MM.1S (cell line): ENCODE results near the gene RSL1D1.

Experiments
- DNase-seq: peaks from one replicate; pipeline ENCODE4 v3.0.0-alpha.2; 2015
- H2AFZ ChIP-seq: fragments of 300-600 bp; sonication (generic); 2 replicates; pipeline ENCODE4 v1.6.0; 2016; ENCODE audit warnings: antibody characterized with exemption, low read length
- H3F3A ChIP-seq: fragments of 300-600 bp; sonication (generic); 2 replicates; pipeline ENCODE4 v1.6.1; 2016; ENCODE audit warnings: mild to moderate bottlenecking, antibody characterized with exemption, low read length, moderate library complexity, mixed read lengths; ENCODE audit not compliant: insufficient read depth
- H3K27ac ChIP-seq: fragments of 300-600 bp; sonication (generic); 2 replicates; pipeline ENCODE4 v1.5.1; 2016; ENCODE audit warnings: mild to moderate bottlenecking, low read length
- H3K27me3 ChIP-seq: fragments of 300-600 bp; sonication (generic); replicated peaks from 2 replicates; pipeline ENCODE4 v1.6.0; 2016; ENCODE audit warnings: low read length; ENCODE audit not compliant: insufficient read depth
- H3K36me3 ChIP-seq: fragments of 300-600 bp; sonication (generic); replicated peaks from 2 replicates; pipeline ENCODE4 v1.6.1; 2016; ENCODE audit warnings: mild to moderate bottlenecking, low read length, mixed read lengths; ENCODE audit not compliant: insufficient read depth
- H3K4me1 ChIP-seq: fragments of 300-600 bp; sonication (generic); 2 replicates; pipeline ENCODE4 v1.6.1; 2016; ENCODE audit warnings: low read length, mixed read lengths
- H3K4me2 ChIP-seq: fragments of 300-600 bp; sonication (generic); 2 replicates; pipeline ENCODE4 v1.6.0; 2016; ENCODE audit warnings: low read depth, low read length
- H3K4me3 ChIP-seq: fragments of 300-600 bp; sonication (generic); 2 replicates; pipeline ENCODE4 v1.5.1; 2016; ENCODE audit warnings: low read length, mixed read lengths
- H3K79me2 ChIP-seq: fragments of 300-600 bp; sonication (generic); 2 replicates; pipeline ENCODE4 v1.6.1; 2016; ENCODE audit warnings: mixed run types, low read length, mixed read lengths
- H3K9ac ChIP-seq: fragments of 300-600 bp; sonication (generic); 2 replicates; pipeline ENCODE4 v1.6.1; 2016; ENCODE audit warnings: low read length, mixed read lengths
- H3K9me2 ChIP-seq: fragments of 300-600 bp; sonication (generic); replicated peaks from 2 replicates; pipeline ENCODE4 v1.6.1; 2016; ENCODE audit warnings: mild to moderate bottlenecking, low read length, mixed read lengths; ENCODE audit not compliant: insufficient read depth
- H3K9me3 ChIP-seq: fragments of 300-600 bp; sonication (generic); replicated peaks from 2 replicates; pipeline ENCODE4 v1.6.1; 2016; ENCODE audit warnings: mild to moderate bottlenecking, low read length, mixed read lengths; ENCODE audit not compliant: insufficient read depth
- H4K20me1 ChIP-seq: fragments of 300-600 bp; sonication (generic); 2 replicates; pipeline ENCODE4 v1.6.1; 2016; ENCODE audit warnings: mild to moderate bottlenecking, low read length, moderate library complexity, mixed read lengths; ENCODE audit not compliant: insufficient read depth
- EZH2 ChIP-seq: fragments of 300-600 bp; sonication (generic); optimal IDR thresholded peaks from 2 replicates; pipeline ENCODE3; 2017; ENCODE audit warnings: low read depth, mild to moderate bottlenecking, antibody characterized with exemption, low read length, mixed read lengths
- EZH2phosphoT487 ChIP-seq: fragments of 300-600 bp; sonication (generic); IDR thresholded peaks from 2 replicates; pipeline ENCODE4 v1.6.1; 2018; ENCODE audit warnings: antibody characterized with exemption, low read length
- TF ChIP-seq, protein P1 (sequence below): fragments of 300-600 bp; sonication (generic); IDR thresholded peaks from 2 replicates; pipeline ENCODE4 v1.5.1; 2016; ENCODE audit warnings: antibody characterized with exemption, low read length, mixed read lengths

The RSL1D1 gene

DNA sequence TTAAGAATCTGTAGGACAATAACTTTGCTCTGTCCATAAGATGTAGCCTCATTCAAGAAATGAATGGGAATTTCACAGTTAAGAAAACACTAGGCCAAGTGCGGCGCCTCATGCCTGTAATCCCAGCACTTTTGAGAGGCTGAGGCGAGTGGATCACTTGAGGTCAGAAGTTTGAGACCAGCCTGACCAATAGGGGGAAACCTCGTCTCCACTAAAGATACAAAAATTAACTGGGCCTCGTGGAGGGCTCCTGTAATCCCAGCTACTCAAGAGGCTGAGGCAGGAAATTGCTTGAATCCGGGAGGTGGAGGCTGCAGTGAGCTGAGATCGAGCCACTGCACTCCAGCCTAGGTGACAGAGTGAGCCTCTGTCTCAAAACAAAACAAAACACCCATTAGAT is 19.9 kb upstream of the RSL1D1 start:
- H3K79me2 ChIP-seq, result peaks cover 32% of the 10 kb centered on the region

DNA sequence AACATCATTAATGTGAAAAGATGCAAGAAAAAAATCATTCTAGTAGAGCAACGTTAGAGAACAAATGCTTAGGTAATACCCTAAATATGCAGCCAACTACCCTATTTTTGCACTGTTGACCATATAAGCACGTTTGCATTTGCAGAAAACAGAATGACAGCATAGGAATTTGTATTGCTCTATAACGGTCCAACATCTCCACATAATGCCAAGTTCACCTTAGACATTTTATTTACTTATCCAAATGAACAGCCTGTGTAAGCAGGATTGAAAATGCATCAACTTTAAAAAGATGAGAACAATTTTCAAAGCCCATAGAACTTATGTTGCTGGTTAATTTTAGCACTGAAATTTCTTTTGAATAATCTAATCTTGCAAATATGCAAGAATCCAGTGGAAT is 19.1 kb upstream of the RSL1D1 start:
- no peak for DNase-seq

More for the DNA sequence above, 19.9 kb upstream of the RSL1D1 start:
- Histone ChIP-seq H3K27me3 (no peaks in the 10 kb centered on the region), H3K9ac (no peak overlapping the region), H3K9me3 (no peaks in the 10 kb centered on the region), H3K36me3 (peaks cover 14% of the 10 kb centered on the region), H4K20me1 (no peaks in the 10 kb centered on the region), H2AFZ (no peak overlapping the region), H3F3A (peaks cover 7% of the 10 kb centered on the region), H3K4me2 (no peak overlapping the region), H3K4me1 (no peaks in the 10 kb centered on the region), H3K4me3 (no peak overlapping the region), H3K27ac (no peak overlapping the region), H3K9me2 (no peaks in the 10 kb centered on the region)
- DNase-seq, result no peak
- TF ChIP-seq, protein P1, sequence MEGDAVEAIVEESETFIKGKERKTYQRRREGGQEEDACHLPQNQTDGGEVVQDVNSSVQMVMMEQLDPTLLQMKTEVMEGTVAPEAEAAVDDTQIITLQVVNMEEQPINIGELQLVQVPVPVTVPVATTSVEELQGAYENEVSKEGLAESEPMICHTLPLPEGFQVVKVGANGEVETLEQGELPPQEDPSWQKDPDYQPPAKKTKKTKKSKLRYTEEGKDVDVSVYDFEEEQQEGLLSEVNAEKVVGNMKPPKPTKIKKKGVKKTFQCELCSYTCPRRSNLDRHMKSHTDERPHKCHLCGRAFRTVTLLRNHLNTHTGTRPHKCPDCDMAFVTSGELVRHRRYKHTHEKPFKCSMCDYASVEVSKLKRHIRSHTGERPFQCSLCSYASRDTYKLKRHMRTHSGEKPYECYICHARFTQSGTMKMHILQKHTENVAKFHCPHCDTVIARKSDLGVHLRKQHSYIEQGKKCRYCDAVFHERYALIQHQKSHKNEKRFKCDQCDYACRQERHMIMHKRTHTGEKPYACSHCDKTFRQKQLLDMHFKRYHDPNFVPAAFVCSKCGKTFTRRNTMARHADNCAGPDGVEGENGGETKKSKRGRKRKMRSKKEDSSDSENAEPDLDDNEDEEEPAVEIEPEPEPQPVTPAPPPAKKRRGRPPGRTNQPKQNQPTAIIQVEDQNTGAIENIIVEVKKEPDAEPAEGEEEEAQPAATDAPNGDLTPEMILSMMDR, result no peak
- no peak for TF ChIP-seq EZH2
- TF ChIP-seq EZH2phosphoT487, result no peak

DNA sequence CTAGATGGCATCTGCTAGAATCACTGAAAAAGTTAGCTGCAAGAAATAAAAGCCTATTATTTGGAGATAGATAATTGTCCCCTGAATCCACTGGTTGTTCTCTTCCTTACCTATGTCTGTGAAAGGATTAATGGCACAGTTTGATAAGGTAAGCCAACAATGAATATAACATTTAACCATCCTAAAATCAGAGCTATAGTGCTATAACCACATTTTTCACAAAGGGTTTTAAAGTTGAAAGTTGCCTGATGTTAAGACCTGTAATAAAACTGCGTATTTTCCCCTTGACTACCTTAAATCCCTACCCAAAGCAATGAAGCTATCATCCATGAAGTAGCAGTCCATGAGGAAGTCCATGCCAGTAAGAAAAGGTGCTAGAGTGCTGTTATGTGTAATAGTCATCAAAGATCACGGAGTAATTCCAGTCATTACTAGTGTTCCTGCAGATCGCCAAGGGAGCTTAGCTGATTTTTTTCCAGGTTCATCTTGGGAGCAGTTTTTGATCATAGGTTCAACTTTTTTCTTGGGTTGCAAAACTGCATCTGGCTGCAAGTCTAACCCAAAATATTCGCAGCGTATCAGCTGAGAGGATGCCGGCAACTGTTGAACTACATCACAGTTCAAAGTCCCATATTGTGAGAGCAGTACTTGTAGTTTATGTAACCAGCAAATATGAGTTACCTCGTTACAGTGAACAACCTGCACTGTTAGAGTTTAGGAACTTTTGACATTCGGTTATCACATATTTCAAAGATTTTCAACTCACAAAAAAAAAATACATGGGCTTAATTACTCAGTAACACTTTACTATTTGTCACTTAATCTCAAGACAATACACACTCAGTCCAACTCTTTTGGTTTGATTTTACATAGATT is 18.2 kb upstream of the RSL1D1 start:
- no peaks in the 10 kb centered on the region for H4K20me1 ChIP-seq
- no peak overlapping the region for H3K9ac ChIP-seq
- TF ChIP-seq EZH2 (no peak), EZH2phosphoT487 (no peak)
- TF ChIP-seq, protein P1, result no peak
- no peaks in the 10 kb centered on the region for H3K4me1 ChIP-seq
- peaks cover 23% of the 10 kb centered on the region for H3K79me2 ChIP-seq
- no peak for DNase-seq
- no peaks in the 10 kb centered on the region for H3K27me3 ChIP-seq
- no peaks in the 10 kb centered on the region for H3K9me3 ChIP-seq
- no peak overlapping the region for H3K4me3 ChIP-seq
- peaks cover 10% of the 10 kb centered on the region for H3F3A ChIP-seq
- H2AFZ ChIP-seq, result no peak overlapping the region
- H3K27ac ChIP-seq, result no peak overlapping the region
- no peak overlapping the region for H3K4me2 ChIP-seq
- peaks cover 11% of the 10 kb centered on the region for H3K36me3 ChIP-seq
- H3K9me2 ChIP-seq, result no peaks in the 10 kb centered on the region

More for the DNA sequence above, 19.1 kb upstream of the RSL1D1 start:
- peaks cover 25% of the 10 kb centered on the region for H3K79me2 ChIP-seq
- no peaks in the 10 kb centered on the region for H3K9me2 ChIP-seq
- H3K9ac ChIP-seq, result no peak overlapping the region
- no peak overlapping the region for H3K4me3 ChIP-seq
- peaks cover 10% of the 10 kb centered on the region for H3F3A ChIP-seq
- H3K27ac ChIP-seq, result no peak overlapping the region
- no peaks in the 10 kb centered on the region for H4K20me1 ChIP-seq
- H3K4me2 ChIP-seq, result no peak overlapping the region
- H3K9me3 ChIP-seq, result no peaks in the 10 kb centered on the region
- no peaks in the 10 kb centered on the region for H3K27me3 ChIP-seq
- TF ChIP-seq EZH2 (no peak), EZH2phosphoT487 (no peak)
- TF ChIP-seq, protein P1, result no peak
- no peaks in the 10 kb centered on the region for H3K4me1 ChIP-seq
- no peak overlapping the region for H2AFZ ChIP-seq
- H3K36me3 ChIP-seq, result peaks cover 11% of the 10 kb centered on the region
